GM19351 (cell line): ENCODE measurements around the gene AQP7.
"Not testable (repeated sequence)": the region's sequence is repeated elsewhere in the genome, so short reads cannot be mapped to it uniquely, and the experiment has no call there.

ENCODE experiments used
- ATAC-seq: cut with Tn5 transposase; IDR thresholded peaks from one replicate; pipeline ENCODE4 v1.9.1; 2021; ENCODE audit warnings: mild to moderate bottlenecking, moderate library complexity; ENCODE audit not compliant: unreplicated experiment

AQP7 gene

DNA sequence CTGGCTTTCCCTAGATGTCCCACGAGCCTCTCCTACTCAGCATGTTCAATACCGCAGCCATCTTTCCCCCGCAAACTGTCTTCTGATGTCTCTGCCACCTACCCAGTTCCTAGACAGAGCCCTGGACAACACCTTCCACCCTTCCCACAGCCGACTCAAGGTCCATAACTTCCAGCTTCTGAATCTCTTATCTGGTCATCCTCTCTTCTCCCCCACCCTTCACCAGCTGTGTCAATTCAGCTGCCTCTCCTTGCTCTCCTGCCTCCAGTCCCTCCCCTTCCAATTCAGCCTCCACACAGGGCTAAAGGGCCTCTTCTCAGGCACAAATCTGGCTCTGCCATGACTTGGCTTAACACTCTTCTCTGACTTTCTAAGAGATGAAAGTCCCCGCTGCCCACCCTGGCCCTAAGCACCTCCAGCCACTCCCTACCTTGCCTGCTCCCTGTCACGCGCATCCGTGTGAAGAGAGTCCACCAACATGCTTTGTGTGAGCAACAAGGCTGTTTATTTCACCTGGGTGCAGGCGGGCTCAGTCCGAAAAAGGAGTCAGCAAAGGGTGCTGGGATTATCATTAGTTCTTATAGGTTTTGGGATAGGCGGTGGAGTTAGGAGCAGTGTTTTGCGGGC lies 25.2 kb downstream of the AQP7 start:
- no peak for ATAC-seq

DNA sequence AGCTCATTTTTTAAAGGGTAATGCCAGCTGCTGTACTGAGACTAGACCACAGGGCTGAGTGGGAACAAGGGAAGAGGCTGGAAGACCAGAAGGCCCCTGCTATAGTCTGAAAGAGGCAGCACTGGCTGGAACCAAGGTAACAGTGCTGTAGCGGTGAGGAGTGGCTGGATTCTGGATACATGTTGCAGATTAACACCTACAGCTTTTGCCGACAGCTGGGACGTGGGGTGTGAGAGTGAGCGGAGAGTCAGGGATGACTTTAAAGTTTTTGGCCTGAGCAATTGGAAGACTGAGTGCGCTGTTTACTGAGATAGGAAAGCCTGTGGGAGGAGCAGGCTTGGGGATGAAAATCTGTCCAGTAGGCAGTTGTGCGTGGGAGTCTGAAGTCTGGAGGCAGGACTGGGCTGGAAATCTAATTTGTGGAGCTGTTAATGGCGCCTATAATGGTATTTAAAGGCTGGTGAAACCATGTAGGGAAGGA lies 26.5 kb downstream of the AQP7 start:
- no peak for ATAC-seq

DNA sequence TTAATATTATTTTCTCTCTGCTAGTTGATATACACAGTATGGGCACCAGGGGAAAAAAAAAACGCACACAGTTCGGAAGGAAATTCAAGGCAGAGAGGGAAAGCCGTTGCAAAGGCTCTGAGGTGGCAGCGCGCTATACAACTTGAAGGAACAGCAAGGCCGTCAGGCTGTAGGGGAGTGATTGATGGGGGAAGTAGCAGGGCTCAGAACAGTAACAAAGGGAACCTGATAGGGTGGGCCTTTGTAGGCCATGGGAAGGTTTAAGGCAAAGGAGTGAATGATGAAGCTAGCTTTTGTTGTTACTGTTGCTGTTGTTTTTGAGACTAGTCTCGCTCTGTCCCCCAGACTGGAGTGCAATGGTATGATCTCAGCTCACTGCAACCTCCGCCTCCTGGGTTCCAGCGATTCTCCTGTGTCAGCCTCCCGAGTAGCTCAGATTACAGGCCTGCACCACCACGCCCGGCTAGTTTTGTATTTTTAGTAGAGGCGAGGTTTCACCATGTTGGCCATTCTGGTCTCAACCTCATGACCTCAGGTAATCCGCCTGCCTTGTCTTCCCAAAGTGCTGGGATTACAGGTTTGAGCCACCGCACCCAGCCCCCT lies 27.0 kb downstream of the AQP7 start:
- ATAC-seq = no peak

DNA sequence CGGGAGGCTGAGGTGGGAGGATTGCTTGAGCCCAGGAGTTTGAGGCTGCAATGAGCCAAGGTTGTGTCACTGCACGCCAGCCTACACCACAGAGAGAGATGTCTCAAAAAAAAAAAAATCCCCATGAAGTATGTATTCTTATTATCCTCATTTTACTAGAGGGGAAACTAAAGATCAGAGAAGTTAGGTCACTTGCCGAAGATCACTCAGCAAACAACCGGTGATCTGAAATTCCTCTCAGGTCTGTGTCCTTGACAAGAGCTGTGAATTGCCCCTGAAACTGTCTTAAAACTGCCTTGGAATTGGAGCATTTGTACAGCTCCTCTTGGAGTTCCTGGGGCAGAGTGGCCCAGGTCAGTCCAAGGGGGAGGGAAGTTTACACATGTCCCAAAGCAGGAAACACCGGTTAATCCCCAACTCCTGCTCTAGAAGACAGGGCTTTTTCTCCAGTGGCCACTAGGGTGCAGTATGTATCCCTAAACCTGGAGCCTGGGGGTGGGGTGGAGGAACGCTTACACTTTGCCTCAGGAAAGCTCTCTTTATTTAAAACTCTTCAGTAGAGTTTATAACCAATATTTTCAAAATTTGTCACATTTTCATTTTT lies 27.6 kb downstream of the AQP7 start:
- ATAC-seq = peak; percentile 61

DNA sequence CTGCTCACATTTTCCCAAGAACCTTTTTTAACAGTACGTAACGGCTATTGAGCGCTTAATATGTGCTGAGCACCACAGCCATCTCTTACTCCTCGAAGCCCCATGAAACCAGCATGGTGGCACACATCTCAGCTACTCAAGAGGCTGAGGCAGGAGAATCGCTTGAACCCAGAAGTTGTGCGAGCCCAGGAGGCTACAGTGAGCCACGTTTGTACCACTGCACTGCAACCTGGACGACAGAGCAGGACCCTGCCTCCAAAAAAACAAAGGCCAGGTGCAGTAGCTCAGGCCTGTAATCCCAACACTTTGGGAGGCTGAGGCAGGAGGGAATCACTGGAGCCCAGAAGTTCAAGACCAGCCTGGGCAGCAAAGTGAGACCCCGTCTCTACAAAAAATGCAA lies 28.2 kb downstream of the AQP7 start:
- no peak for ATAC-seq

DNA sequence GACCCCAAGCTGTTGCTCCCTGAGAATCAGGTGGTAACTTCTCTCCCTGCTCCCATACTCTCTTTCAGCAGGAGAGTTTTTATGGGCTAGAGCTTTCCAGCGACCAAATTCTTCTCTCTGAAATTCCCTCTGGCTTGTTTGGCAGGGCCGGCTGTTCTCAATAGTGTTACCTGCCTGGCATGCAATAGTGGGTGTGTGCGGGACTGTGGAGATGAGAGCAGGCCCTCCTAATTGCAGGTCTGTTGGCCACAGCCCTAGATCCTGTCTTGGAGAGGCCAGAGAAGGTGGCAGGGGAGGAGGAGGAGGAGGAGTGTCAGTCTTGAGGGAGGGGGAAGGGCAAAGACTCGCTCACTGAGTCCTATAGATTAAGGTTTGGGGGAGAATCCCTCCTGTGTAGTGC lies 29.5 kb downstream of the AQP7 start:
- no peak for ATAC-seq

DNA sequence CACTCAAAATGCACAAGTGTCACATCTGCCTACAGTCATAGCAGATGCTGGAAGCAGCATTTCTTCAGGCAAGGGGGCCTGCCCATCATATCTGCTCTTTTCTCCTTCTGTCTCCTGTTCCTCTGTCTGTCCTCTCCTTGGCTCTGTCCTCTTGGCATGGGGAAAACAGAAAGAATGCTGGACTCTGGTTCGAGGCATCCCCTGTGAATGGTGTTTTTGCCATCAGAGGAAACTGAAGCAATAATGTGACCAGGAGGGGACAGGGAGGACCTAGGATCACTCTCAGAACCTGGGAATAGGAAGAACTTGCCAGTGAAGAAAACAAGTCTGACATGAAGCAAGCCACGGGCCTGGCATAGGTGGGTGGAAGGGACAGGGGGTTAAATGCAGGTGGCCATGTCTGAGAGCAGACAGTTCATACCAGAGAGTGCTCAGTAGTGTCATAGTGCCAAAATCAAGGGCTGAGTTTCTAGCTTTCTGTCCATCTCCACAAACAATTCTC lies 35.3 kb downstream of the AQP7 start:
- ATAC-seq = no peak

DNA sequence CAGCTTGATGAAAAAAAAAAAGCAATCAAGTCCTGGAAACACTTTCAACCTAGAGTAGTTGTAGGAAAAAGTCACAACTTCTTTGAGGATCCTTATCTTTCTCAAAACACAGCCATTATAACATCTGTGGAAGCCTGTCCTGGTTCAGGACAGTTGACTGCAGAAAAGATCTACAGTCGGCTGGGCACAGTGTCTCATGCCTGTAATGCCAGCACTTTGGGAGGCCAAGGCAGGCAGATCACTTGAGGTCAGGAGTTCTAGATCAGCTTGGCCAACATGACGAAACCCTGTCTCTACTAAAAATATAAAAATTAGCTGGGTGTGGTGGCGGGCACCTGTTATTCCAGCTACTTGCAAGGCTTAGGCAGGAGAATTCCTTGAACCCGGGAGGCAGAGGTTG lies 37.6 kb downstream of the AQP7 start:
- ATAC-seq = not testable (repeated sequence)

DNA sequence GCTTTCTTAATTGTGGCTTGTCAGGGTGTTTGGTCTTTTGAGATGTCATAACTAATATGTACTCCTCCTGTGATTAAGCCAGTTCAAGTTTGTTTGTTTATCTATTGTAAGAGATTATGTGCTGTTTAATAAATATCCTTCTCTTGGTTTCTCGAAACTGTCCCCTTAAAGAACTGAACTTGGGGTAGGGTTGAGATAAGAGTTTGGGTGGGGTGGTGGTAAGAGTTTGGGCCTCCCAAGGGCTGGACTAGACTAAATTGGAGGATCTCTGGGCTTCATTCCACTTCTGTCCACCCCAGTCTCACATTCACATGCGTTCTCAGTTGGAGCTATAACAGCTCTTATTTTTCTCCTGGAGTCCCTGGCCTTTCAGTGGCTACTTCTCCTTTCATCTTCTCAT lies 38.2 kb downstream of the AQP7 start:
- ATAC-seq = no peak

DNA sequence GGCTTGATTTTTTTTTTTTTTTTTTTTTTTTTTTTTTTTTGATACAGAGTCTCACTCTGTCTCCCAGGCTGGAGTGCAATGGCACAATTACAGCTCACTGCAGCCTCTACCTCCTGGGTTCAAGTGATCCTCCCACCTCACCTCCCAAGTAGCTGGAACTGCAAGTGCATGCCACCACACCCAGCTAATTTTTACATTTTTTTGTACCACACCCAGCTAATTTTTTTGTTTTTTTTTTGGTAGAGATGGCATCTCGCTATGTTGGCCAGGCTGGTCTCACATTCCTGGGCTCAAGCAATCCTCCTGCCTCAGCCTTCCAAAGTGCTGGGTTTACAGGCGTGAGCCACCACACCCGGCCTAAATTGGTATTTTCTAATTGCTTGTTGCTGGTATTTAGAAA lies 43.7 kb downstream of the AQP7 start:
- ATAC-seq = not testable (repeated sequence)

DNA sequence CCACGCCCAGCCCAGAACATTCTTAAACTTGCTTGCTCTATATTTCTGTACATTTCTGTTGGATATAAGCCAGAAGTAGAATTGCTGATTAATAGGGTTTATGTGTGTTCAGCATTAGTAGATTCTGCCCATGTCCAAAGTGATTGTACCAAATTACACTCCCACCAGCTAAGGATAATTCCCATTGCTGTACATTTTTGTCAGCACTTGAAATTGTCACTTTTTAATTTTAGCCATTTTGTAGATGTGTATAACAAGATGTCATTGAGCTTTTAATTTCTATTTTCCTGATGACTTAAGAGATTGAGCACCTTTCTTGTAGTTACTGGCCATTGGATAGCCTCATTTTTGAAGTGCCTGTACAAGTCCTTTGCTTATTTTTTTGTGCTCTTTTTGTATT lies 46.4 kb downstream of the AQP7 start:
- ATAC-seq = no peak

DNA sequence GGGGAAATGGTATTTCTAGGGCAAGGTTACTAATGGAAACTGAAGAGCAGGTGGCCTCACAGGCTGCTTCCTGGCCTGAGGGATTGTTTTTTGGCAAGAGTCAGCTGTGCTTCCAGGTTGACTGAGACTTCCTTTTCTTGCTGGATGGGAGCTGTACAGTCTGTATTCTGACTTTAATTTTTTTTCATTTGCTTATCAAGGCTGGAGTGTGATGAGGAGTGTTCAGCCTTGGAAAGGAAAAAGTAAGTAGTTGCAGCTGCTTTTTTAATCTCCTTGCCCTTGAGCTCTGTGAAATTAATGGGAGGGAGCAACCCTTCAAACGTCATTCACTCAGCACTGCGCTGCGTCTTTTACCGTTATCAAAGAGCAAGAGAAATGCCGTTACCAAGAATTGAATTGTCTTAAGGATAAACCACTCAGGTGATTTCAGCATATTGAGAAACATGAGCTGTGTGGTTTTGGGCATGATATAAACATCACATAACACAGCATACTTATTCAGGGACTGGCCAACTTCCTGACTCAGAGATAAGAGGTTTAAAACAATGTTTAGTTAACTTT lies 47.6 kb downstream of the AQP7 start:
- ATAC-seq = no peak

DNA sequence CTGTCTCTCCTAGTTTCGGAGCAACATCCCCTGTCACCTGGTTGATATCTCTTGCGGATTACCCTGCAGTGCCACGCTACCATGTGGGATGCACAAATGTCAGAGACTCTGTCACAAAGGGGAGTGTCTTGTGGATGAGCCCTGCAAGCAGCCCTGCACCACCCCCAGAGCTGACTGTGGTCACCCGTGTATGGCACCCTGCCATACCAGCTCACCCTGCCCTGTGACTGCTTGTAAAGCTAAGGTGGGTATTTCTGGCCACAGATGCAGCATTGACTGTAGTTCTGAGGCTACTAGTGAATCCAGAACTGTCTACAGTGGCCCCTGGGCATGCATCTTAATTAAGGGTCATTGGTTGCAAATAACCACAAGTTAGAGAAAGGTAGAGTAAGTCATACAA lies 50.8 kb downstream of the AQP7 start:
- ATAC-seq = no peak

DNA sequence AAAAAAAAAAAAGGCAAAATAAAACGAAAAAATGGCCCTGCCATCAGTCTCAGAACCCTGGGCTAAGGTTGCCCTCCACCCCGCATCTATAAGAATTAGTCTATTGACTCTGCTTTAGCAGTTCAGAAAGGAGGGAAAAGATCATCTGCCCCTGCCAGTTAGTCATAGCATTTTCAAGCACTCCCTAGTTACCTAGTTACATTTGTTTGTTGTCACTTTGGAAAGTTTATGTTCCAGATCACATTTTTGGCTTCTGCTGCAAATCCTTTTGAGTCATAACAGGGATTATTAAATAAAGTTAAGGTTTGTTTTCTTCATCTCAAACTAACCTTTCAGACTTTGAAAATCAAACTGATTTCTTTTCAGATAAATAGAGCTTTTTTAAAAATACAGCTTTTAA lies 52.1 kb downstream of the AQP7 start:
- ATAC-seq = no peak

DNA sequence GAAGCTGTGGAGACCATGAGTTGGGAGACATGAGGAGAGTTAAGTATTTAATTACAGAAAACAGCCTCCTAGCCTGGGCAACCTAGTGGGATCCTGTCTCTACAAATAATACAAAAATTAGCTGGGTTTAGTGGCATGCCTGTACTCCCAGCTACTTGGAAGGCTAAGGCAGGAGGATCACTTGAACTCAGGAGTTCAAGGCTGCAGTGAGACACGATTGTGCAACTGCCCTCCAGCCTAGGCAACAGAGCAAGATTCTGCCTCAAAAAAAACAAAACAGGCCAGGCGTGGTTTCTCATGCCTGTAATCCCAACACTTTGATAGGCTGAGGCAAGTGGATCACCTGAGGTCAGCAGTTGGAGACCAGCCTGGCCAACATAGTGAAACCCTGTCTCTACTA lies 52.6 kb downstream of the AQP7 start:
- ATAC-seq = no peak

DNA sequence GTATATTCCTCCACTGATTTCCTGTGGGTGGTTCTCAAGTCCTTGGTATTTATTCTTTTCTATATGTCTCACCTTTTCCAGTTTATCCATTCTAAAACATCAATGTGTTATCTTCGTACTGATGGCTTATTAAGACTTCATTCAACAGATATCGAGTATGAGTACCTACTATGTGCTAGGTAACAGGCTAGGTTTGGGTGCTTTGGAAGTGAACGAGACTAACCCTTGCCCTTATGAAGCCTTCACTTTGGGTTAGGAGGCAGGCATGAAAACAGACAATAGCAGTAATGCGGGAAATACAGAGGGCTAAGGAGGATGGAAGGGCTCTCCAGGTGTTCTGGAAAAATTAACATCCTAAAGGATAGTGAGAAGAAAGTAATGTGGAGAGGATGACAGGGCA lies 53.4 kb downstream of the AQP7 start:
- no peak for ATAC-seq

DNA sequence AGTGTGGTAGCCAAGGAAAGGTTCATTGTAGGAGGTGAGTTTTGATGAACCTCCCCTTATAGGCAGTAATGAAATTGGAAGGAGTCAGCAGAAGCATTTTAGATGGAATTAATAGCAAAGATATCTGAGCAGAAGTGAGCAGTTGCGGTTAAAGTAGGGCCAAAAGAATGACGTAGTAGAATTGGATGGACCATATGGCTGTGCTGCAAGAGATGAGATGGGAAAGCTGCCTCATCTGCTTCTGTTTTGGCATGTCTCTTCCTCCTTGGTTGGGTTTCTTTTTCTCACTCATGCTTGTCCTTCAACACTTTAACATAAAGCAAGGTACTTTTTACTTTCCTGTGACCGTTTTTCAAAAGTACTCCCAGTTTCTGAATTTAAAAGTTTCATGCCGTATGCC lies 55.8 kb downstream of the AQP7 start:
- ATAC-seq = no peak

DNA sequence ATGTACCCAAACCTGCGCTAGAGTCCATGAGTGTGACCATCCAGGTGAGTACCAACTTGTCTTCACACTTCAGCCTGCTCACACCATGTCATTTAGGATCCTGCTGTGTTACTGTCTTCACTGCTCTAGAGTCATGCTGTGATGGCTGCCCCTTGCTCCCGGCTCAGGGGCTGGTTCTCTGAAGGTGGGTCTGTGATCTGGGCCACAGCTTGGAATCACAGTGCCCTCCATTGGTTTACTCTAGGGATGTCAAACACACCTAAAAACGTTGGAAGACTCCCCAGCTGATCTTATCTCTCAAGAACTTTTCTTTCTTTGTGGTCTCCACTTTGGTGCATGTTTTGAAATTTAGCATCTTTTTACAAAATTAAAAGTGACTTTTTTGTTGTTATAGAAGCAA lies 58.2 kb downstream of the AQP7 start:
- no peak for ATAC-seq

DNA sequence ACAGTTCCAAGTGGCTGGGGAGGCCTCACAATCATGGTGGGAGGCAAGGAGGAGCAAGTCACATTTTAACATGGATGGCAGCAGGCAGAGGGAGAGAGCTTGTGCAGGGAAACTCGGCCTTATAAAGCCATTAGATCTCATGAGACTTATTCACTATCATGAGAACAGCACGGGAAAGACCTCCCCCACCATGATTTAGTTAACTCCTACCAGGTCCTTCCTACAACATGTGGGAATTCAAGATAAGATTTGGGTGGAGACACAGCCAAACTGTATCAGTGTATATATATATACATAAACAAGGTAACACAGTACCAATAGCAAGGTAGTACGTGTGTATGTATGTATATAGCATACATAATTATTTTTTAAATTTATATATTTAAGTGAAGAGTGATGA lies 61.2 kb downstream of the AQP7 start:
- no peak for ATAC-seq

DNA sequence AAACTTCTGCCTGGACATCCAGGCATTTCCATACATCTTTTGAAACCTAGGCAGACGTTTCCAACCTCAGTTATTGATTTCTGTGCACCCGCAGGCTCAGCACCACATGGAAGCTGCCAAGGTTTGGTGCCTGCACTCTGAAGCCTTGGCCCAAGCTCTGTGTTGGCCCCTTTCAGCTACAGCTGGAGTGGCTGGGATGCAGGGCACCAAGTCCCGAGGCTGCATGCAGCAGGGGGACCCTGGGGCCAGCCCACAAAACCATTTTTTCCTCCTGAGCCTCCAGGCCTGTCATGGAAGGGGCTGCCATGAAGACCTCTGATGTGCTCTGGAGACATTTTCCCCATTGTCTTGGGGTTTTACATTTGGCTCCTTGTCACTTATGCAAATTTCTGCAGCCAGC lies 62.2 kb downstream of the AQP7 start:
- ATAC-seq = no peak
